ENCODE measurements around the gene ST3GAL4.

The ST3GAL4 gene

GRCh38 chr11:126319374-126319740 is 36.1 kb upstream of the ST3GAL4 start:
- H3K27ac ChIP-seq: no peak overlapping the region
- TF ChIP-seq CTCF (conservative IDR thresholded peaks at IDR 0.05) (no peak), ZFX (IDR thresholded peaks at IDR 0.05) (no peak)

- no peak overlapping the region for H3K27ac ChIP-seq
Observed at GRCh38 chr11:126322996-126323395, 32.5 kb upstream of the ST3GAL4 start.

GRCh38 chr11:126327281-126328000 is 28.0 kb upstream of the ST3GAL4 start:
- TF ChIP-seq CTCF (conservative IDR thresholded peaks at IDR 0.05) (no peak), ZFX (IDR thresholded peaks at IDR 0.05) (no peak)
- H3K27ac ChIP-seq: peak overlapping the region; percentile 15; the same call in 1 of the 2 replicates

More at GRCh38 chr11:126322996-126323395, 32.5 kb upstream of the ST3GAL4 start:
- TF ChIP-seq CTCF (conservative IDR thresholded peaks at IDR 0.05): no peak
- no peak for TF ChIP-seq ZFX (IDR thresholded peaks at IDR 0.05)

- TF ChIP-seq CTCF (conservative IDR thresholded peaks at IDR 0.05): no peak
- TF ChIP-seq ZFX (IDR thresholded peaks at IDR 0.05): no peak
- H3K27ac ChIP-seq: peak overlapping the region; percentile 15; the same call in 1 of the 2 replicates
Observed at GRCh38 chr11:126328001-126328390, 27.5 kb upstream of the ST3GAL4 start.

GRCh38 chr11:126328444-126328843 is 27.0 kb upstream of the ST3GAL4 start:
- peak overlapping the region; percentile 15; the same call in 1 of the 2 replicates for H3K27ac ChIP-seq
- TF ChIP-seq ZFX (IDR thresholded peaks at IDR 0.05) (no peak), CTCF (conservative IDR thresholded peaks at IDR 0.05) (no peak)

GRCh38 chr11:126328938-126329643 is 26.4 kb upstream of the ST3GAL4 start:
- no peak for TF ChIP-seq CTCF (conservative IDR thresholded peaks at IDR 0.05)
- TF ChIP-seq ZFX (IDR thresholded peaks at IDR 0.05): no peak
- no peak overlapping the region for H3K27ac ChIP-seq

GRCh38 chr11:126329644-126330211 is 25.8 kb upstream of the ST3GAL4 start:
- no peak overlapping the region for H3K27ac ChIP-seq
- TF ChIP-seq CTCF (conservative IDR thresholded peaks at IDR 0.05) (no peak), ZFX (IDR thresholded peaks at IDR 0.05) (no peak)
